SW480 (cell line): ENCODE measurements around the gene RNF114.
"Not testable (repeated sequence)": the region's sequence is repeated elsewhere in the genome, so short reads cannot be mapped to it uniquely, and the experiment has no call there.

Source experiments
- DNase-seq: peaks from one replicate; pipeline ENCODE4 v3.0.0-alpha.2; 2016; ENCODE audit warnings: low spot score

Gene RNF114

GRCh38 chr20:49928411-49929141 is 7.6 kb upstream of the RNF114 start:
- peak; percentile 90 for DNase-seq

GRCh38 chr20:49929142-49929494 is 7.1 kb upstream of the RNF114 start:
- no peak for DNase-seq

GRCh38 chr20:49935746-49936152 is 448 bp upstream of the RNF114 start:
- DNase-seq: no peak

GRCh38 chr20:49937027-49937929 is 1.1 kb downstream of the RNF114 start:
- DNase-seq: no peak

- DNase-seq: no peak
These were observed 2.3 kb downstream of the RNF114 start for GRCh38 chr20:49938173-49939163.

- no peak for DNase-seq
These were observed 5.3 kb downstream of the RNF114 start for GRCh38 chr20:49941456-49941855.

- no peak for DNase-seq
These were observed 6.1 kb downstream of the RNF114 start for GRCh38 chr20:49942303-49942702.

GRCh38 chr20:49942942-49943341 is 6.7 kb downstream of the RNF114 start:
- DNase-seq: no peak

GRCh38 chr20:49945306-49945700 is 9.1 kb downstream of the RNF114 start:
- no peak for DNase-seq

GRCh38 chr20:49945701-49946477 is 9.7 kb downstream of the RNF114 start:
- DNase-seq: no peak

- no peak for DNase-seq
These were observed 12.0 kb downstream of the RNF114 start for GRCh38 chr20:49948178-49948577.

GRCh38 chr20:49948809-49949507 is 12.8 kb downstream of the RNF114 start:
- no peak for DNase-seq

- DNase-seq: no peak
These were observed 15.0 kb downstream of the RNF114 start for GRCh38 chr20:49951151-49951550.

GRCh38 chr20:49955167-49955566 is 19.0 kb downstream of the RNF114 start:
- DNase-seq: no peak

- DNase-seq: not testable (repeated sequence)
These were observed 19.7 kb downstream of the RNF114 start for GRCh38 chr20:49955830-49956396.

GRCh38 chr20:49956689-49957088 is 20.5 kb downstream of the RNF114 start:
- DNase-seq: no peak

GRCh38 chr20:49957089-49957938 is 21.1 kb downstream of the RNF114 start:
- DNase-seq: not testable (repeated sequence)

- no peak for DNase-seq
These were observed 25.2 kb downstream of the RNF114 start for GRCh38 chr20:49961413-49961812.
